ENCODE measurements around the gene ATXN7L1.

The ATXN7L1 gene

GRCh38 chr7:105673367-105674084, 202.9 kb downstream of the ATXN7L1 start:
- no peak for TF ChIP-seq CTCF (IDR thresholded peaks at IDR 0.05)
- H2AFZ ChIP-seq: peak overlapping the region; percentile 58
- H3K4me2 ChIP-seq (ENCODE audit: low read length): peak overlapping the region; percentile 38
- H3K4me3 ChIP-seq (ENCODE audit: low read depth, low read length): no peak overlapping the region
- peak overlapping the region; percentile 86 for H3K27ac ChIP-seq
- H3K9ac ChIP-seq: no peak overlapping the region
- H3K79me2 ChIP-seq: no peaks in the 10 kb centered on the region
- H3K4me1 ChIP-seq: peaks cover 30% of the 10 kb centered on the region
- H3K36me3 ChIP-seq (ENCODE audit: control insufficient read depth, insufficient read depth, low read length): no peaks in the 10 kb centered on the region
- no peaks in the 10 kb centered on the region for H3K9me3 ChIP-seq (ENCODE audit: control insufficient read depth, low read length)
- no peaks in the 10 kb centered on the region for H3K27me3 ChIP-seq (ENCODE audit: control insufficient read depth, insufficient read depth, low read length)

- peaks cover 30% of the 10 kb centered on the region for H3K4me1 ChIP-seq
- H3K4me2 ChIP-seq (ENCODE audit: low read length): peak overlapping the region; percentile 38
- H3K4me3 ChIP-seq (ENCODE audit: low read depth, low read length): no peak overlapping the region
- no peak for TF ChIP-seq CTCF (IDR thresholded peaks at IDR 0.05)
- H3K9ac ChIP-seq: no peak overlapping the region
- H3K36me3 ChIP-seq (ENCODE audit: control insufficient read depth, insufficient read depth, low read length): no peaks in the 10 kb centered on the region
- no peaks in the 10 kb centered on the region for H3K9me3 ChIP-seq (ENCODE audit: control insufficient read depth, low read length)
- H3K27ac ChIP-seq: peak overlapping the region; percentile 86
- H3K79me2 ChIP-seq: no peaks in the 10 kb centered on the region
- H3K27me3 ChIP-seq (ENCODE audit: control insufficient read depth, insufficient read depth, low read length): no peaks in the 10 kb centered on the region
- peak overlapping the region; percentile 58 for H2AFZ ChIP-seq
These were observed 203.6 kb downstream of the ATXN7L1 start for GRCh38 chr7:105672801-105673200.

GRCh38 chr7:105666324-105666723, 210.1 kb downstream of the ATXN7L1 start:
- H3K9me3 ChIP-seq (ENCODE audit: control insufficient read depth, low read length): no peaks in the 10 kb centered on the region
- no peak overlapping the region for H3K27ac ChIP-seq

GRCh38 chr7:105665684-105666083, 210.7 kb downstream of the ATXN7L1 start:
- no peaks in the 10 kb centered on the region for H3K36me3 ChIP-seq (ENCODE audit: control insufficient read depth, insufficient read depth, low read length)
- TF ChIP-seq CTCF (IDR thresholded peaks at IDR 0.05): no peak
- no peaks in the 10 kb centered on the region for H3K27me3 ChIP-seq (ENCODE audit: control insufficient read depth, insufficient read depth, low read length)
- H3K9me3 ChIP-seq (ENCODE audit: control insufficient read depth, low read length): no peaks in the 10 kb centered on the region
- peaks cover 4% of the 10 kb centered on the region for H3K4me1 ChIP-seq
- no peaks in the 10 kb centered on the region for H3K79me2 ChIP-seq
- H3K9ac ChIP-seq: no peak overlapping the region
- H3K27ac ChIP-seq: no peak overlapping the region
- H3K4me3 ChIP-seq (ENCODE audit: low read depth, low read length): no peak overlapping the region
- H3K4me2 ChIP-seq (ENCODE audit: low read length): no peak overlapping the region
- H2AFZ ChIP-seq: no peak overlapping the region

More at GRCh38 chr7:105666324-105666723, 210.1 kb downstream of the ATXN7L1 start:
- Histone ChIP-seq H3K4me3 (ENCODE audit: low read depth, low read length) (no peak overlapping the region), H3K36me3 (ENCODE audit: control insufficient read depth, insufficient read depth, low read length) (no peaks in the 10 kb centered on the region), H3K9ac (no peak overlapping the region), H3K4me1 (peaks cover 4% of the 10 kb centered on the region), H3K27me3 (ENCODE audit: control insufficient read depth, insufficient read depth, low read length) (no peaks in the 10 kb centered on the region), H2AFZ (no peak overlapping the region), H3K79me2 (no peaks in the 10 kb centered on the region), H3K4me2 (ENCODE audit: low read length) (no peak overlapping the region)
- no peak for TF ChIP-seq CTCF (IDR thresholded peaks at IDR 0.05)
